H1 (cell line): Measurements from ENCODE around the gene CPNE5. TPM values are rescaled to one million over a fixed set of nuclear protein-coding genes. Genes with fewer than 3 reads are reported as not detected.

Experiments used
- BRCA1 ChIP-seq: IDR thresholded peaks from 2 replicates; pipeline ENCODE4 v1.6.1; 2012; ENCODE audit warnings: low read depth, low read length, improper control_type of control experiment
- CEBPB ChIP-seq: IDR thresholded peaks from 2 replicates; pipeline ENCODE4 v1.6.1; 2012; ENCODE audit warnings: low read depth, low read length
- CHD7 ChIP-seq: fragments of 300-600 bp; sonication (generic); IDR thresholded peaks from 2 replicates; pipeline ENCODE4 v1.7.1; 2012; ENCODE audit warnings: low read length, moderate library complexity, mild to moderate bottlenecking, inconsistent platforms; ENCODE audit not compliant: insufficient replicate concordance
- SAP30 ChIP-seq: fragments of 300-600 bp; sonication (generic); IDR thresholded peaks from 2 replicates; pipeline ENCODE4 v1.7.1; 2012; ENCODE audit warnings: low read length, moderate library complexity, mild to moderate bottlenecking, inconsistent platforms; ENCODE audit not compliant: insufficient read depth, insufficient replicate concordance
- SIX5 ChIP-seq: IDR thresholded peaks from 2 replicates; pipeline ENCODE4 v1.6.1; 2011; ENCODE audit warnings: mild to moderate bottlenecking, low read depth, low read length
- polyA plus RNA-seq, 7 experiments: library from polyadenylated mRNA; depleted of rRNA in 3 of 7; stranded (reverse) in 5 of 7; unstranded in 2 of 7; fragments of >200 nt in 5 of 7; fragments of 200-250 nt in 2 of 7; gene quantifications; 1 replicate in 5 of 7; 2 replicates in 1 of 7; 4 replicates in 1 of 7; pipeline versions ENCODE4 v1.2.1 to v1.2.3, GENCODE V29; 2011 to 2013; ENCODE audit warnings: missing spikeins in 2 of 7, mixed read lengths in 2 of 7
- total RNA-seq: library from RNA; stranded (reverse); fragmentation: NEBNext Ultra II Directional; extraction: Animal tissue kit (Norgen Biotek cat#: 25700); gene quantifications from 2 replicates; pipeline ENCODE4 v1.2.1, GENCODE V29; 2021

Gene CPNE5
- total and polyA plus RNA-seq, 2 of the 8 experiments (the other 6 are each of a cell fraction or from before 2014, with no cell fraction given) = 0.88 to 1.8 TPM

GRCh38 chr6:36712816-36713215 is 126.4 kb downstream of the CPNE5 start (continued):
- TF ChIP-seq SAP30 = no peak
- no peak for TF ChIP-seq CHD7
- TF ChIP-seq CEBPB = no peak
- TF ChIP-seq SIX5 = no peak
- no peak for TF ChIP-seq BRCA1
